C4-2B (cell line): ENCODE data around the gene ZIM2.

ENCODE experiments used
- CTCF ChIP-seq: fragments of 450-650 bp; conservative IDR thresholded peaks from 2 replicates; pipeline ENCODE4 v1.5.1; 2017; ENCODE audit warnings: mild to moderate bottlenecking
- ZFX ChIP-seq: fragments of 450-650 bp; IDR thresholded peaks from 2 replicates; pipeline ENCODE4 v1.6.1; 2017

GRCh38 chr19:56838024-56838908 lies 2.3 kb downstream of the ZIM2 start:
- TF ChIP-seq CTCF (peak; percentile 19; the same call in 1 of the 2 replicates), ZFX (no peak)
